Uterus (tissue), 4 donors: Measurements from ENCODE around the gene STAC2. TPM values are rescaled to one million over a fixed set of nuclear protein-coding genes. Genes with fewer than 3 reads are reported as not detected.

Source experiments
- DNase-seq, 2 donors: peaks; one replicate each; pipeline ENCODE4 v3.0.0-alpha.2; 2019 to 2020
- H3K27ac ChIP-seq, 2 donors: fragments of 200-600 bp; sonication (generic); 1 replicate in 1 of 2; 2 replicates in 1 of 2; pipeline ENCODE4 v1.5.1; 2016 to 2018
- H3K27me3 ChIP-seq, 2 donors: fragments of 200-600 bp; sonication (generic); one replicate each; pipeline ENCODE4 v1.5.1; 2018 to 2019; ENCODE audit warnings: control low read depth in 1 of 2
- H3K36me3 ChIP-seq, 2 donors: fragments of 200-600 bp; sonication (generic); one replicate each; pipeline ENCODE4 v1.5.1; 2019; ENCODE audit warnings: control low read depth in 1 of 2
- H3K4me1 ChIP-seq, 2 donors: fragments of 200-600 bp; sonication (generic); one replicate each; pipeline ENCODE4 v1.5.1; 2018 to 2019; ENCODE audit warnings: control low read depth in 1 of 2
- H3K4me3 ChIP-seq, 2 donors: fragments of 200-600 bp; sonication (generic); 1 replicate in 1 of 2; 2 replicates in 1 of 2; pipeline ENCODE4 v1.5.1; 2018 to 2019; ENCODE audit warnings: mild to moderate bottlenecking in 1 of 2
- H3K9me3 ChIP-seq, 2 donors: fragments of 200-600 bp; sonication (generic); one replicate each; pipeline ENCODE4 v1.5.1; 2019; ENCODE audit warnings: control low read depth in 1 of 2
- CTCF ChIP-seq, 4 experiments: fragments of 200-600 bp in 2 of 4; fragments of 450-650 bp in 2 of 4; sonication (generic) in 2 of 4; IDR thresholded peaks; one replicate each; pipeline ENCODE4 v1.5.1; 2016 to 2019; ENCODE audit warnings: antibody characterized with exemption in 4 of 4, mild to moderate bottlenecking in 2 of 4, moderate library complexity in 1 of 4
- POLR2A ChIP-seq, 2 donors: fragments of 450-650 bp; IDR thresholded peaks; one replicate each; pipeline ENCODE4 v1.6.1; 2016; ENCODE audit warnings: antibody characterized with exemption in 2 of 2, mild to moderate bottlenecking in 1 of 2, moderate library complexity in 1 of 2
- intact Hi-C: fragments of 100-400 bp; cut with DNase I; formaldehyde crosslinking; loops from one replicate; pipeline ENCODE4 v1.15.1; 2023; ENCODE audit warnings: low total_unique reads
- total RNA-seq, 4 donors: library from RNA; depleted of rRNA in 3 of 4; stranded (reverse); fragments of >200 nt in 3 of 4; gene quantifications; one replicate each; pipeline versions ENCODE4 v1.1.0 to v1.2.4, GENCODE V29; 2014 to 2023
- donor health status: DM: yes; HTN: yes; CAD: no.

Gene STAC2
- total RNA-seq, 4 donors from 2014 or later, result 0.59 to 14.4 (median 1.1) TPM

GRCh38 chr17:39217734-39218369 is 7.9 kb downstream of the STAC2 start:
- TF ChIP-seq POLR2A (IDR thresholded peaks at IDR 0.05) (no peak), CTCF (IDR thresholded peaks at IDR 0.05) (no peak)
- H3K27ac ChIP-seq, result no peak overlapping the region
- no peak overlapping the region for H3K4me3 ChIP-seq
- no peaks in the 10 kb centered on the region for H3K27me3 ChIP-seq
- no peak for DNase-seq
- H3K4me1 ChIP-seq, result no peaks in the 10 kb centered on the region
- H3K36me3 ChIP-seq, result no peaks in the 10 kb centered on the region
- intact Hi-C loops, result no loop called here
- H3K9me3 ChIP-seq, result no peaks in the 10 kb centered on the region

- Histone ChIP-seq H3K36me3 (no peaks in the 10 kb centered on the region), H3K27me3 (no peaks in the 10 kb centered on the region), H3K4me1 (no peaks in the 10 kb centered on the region), H3K4me3 (no peak overlapping the region), H3K27ac (no peak overlapping the region), H3K9me3 (no peaks in the 10 kb centered on the region)
- TF ChIP-seq CTCF (IDR thresholded peaks at IDR 0.05) (no peak), POLR2A (IDR thresholded peaks at IDR 0.05) (no peak)
- DNase-seq, result no peak
- intact Hi-C loops, result no loop called here
Measured at GRCh38 chr17:39213852-39214251, 11.9 kb downstream of the STAC2 start.

- H3K4me1 ChIP-seq, result no peaks in the 10 kb centered on the region
- H3K36me3 ChIP-seq, result no peaks in the 10 kb centered on the region
- no peaks in the 10 kb centered on the region for H3K9me3 ChIP-seq
- H3K27ac ChIP-seq, result no peak overlapping the region
- H3K4me3 ChIP-seq, result no peak overlapping the region
- H3K27me3 ChIP-seq, result no peaks in the 10 kb centered on the region
- intact Hi-C loops, result no loop called here
- TF ChIP-seq CTCF (IDR thresholded peaks at IDR 0.05) (no peak), POLR2A (IDR thresholded peaks at IDR 0.05) (no peak)
- no peak for DNase-seq
Measured at GRCh38 chr17:39212841-39213480, 12.8 kb downstream of the STAC2 start.

GRCh38 chr17:39212195-39212810 is 13.4 kb downstream of the STAC2 start:
- H3K36me3 ChIP-seq, result no peaks in the 10 kb centered on the region
- no peaks in the 10 kb centered on the region for H3K9me3 ChIP-seq
- DNase-seq, result no peak
- H3K4me1 ChIP-seq, result no peaks in the 10 kb centered on the region
- no peak overlapping the region for H3K27ac ChIP-seq
- no peak for TF ChIP-seq CTCF (IDR thresholded peaks at IDR 0.05)
- no peak for TF ChIP-seq POLR2A (IDR thresholded peaks at IDR 0.05)
- H3K27me3 ChIP-seq, result no peaks in the 10 kb centered on the region
- H3K4me3 ChIP-seq, result no peak overlapping the region
- intact Hi-C loops, result no loop called here

GRCh38 chr17:39210093-39210434 is 15.7 kb downstream of the STAC2 start:
- Histone ChIP-seq H3K4me1 (no peaks in the 10 kb centered on the region), H3K27me3 (no peaks in the 10 kb centered on the region), H3K4me3 (peak overlapping the region; percentile 28 to 34), H3K36me3 (no peaks in the 10 kb centered on the region), H3K27ac (peak overlapping the region in 1 of 2 donors; percentile 24), H3K9me3 (no peaks in the 10 kb centered on the region)
- DNase-seq, result no peak
- no peak for TF ChIP-seq POLR2A (IDR thresholded peaks at IDR 0.05)
- TF ChIP-seq CTCF (IDR thresholded peaks at IDR 0.05), result no peak
- intact Hi-C loops, result no loop called here
